ENCODE results near the gene PLK1.

DNA sequence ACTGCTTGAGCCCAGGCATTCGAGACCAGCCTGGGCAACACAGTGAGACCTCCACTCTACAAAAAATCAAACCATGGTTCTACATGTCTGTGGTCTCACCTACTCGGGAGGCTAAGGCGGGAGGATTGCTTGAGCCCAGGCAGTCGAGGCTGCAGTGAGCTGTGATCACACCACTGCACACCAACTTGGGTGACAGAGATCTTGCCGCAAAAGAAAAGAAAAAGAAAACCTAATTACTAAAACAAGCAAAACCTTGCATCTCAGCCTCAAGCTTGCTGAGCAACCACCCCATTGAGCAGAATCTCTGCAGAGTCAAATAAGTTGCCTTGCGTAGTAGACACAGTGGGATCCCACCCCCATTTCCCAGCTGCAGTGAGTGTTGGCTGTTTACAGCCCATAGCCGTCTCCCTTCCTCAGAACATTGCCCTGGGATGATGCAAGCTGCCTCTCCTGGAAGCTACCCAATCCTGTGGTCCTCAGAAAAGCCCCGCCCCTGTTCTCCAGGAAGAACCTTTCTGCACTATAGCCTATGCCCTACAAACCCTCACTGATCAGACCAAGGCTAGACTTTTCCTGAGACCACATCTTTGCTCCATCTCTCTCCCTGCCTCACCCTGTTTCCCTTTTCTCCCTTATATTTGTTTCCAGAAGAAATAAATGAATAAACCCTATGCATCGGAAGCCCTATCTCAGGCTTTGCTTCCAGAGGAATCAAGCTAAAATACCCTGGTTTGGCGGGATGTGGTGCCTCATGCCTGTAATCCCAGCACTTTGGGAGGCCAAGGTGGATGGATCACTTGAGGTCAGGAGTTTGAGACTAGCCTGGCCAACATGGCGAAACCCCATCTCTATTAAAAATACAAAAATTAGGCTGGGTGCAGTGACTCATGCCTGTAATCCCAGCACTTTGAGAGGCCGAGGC, 51.1 kb downstream of the PLK1 start:
- TF ChIP-seq, protein P1, sequence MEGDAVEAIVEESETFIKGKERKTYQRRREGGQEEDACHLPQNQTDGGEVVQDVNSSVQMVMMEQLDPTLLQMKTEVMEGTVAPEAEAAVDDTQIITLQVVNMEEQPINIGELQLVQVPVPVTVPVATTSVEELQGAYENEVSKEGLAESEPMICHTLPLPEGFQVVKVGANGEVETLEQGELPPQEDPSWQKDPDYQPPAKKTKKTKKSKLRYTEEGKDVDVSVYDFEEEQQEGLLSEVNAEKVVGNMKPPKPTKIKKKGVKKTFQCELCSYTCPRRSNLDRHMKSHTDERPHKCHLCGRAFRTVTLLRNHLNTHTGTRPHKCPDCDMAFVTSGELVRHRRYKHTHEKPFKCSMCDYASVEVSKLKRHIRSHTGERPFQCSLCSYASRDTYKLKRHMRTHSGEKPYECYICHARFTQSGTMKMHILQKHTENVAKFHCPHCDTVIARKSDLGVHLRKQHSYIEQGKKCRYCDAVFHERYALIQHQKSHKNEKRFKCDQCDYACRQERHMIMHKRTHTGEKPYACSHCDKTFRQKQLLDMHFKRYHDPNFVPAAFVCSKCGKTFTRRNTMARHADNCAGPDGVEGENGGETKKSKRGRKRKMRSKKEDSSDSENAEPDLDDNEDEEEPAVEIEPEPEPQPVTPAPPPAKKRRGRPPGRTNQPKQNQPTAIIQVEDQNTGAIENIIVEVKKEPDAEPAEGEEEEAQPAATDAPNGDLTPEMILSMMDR (IDR thresholded peaks at IDR 0.05), result no peak
- no peak for TF ChIP-seq ZFX (IDR thresholded peaks at IDR 0.05; ENCODE audit: borderline replicate concordance)
